Cardiac fibroblast (primary cell): ENCODE measurements around the gene GPR26.

Source experiments
- DNase-seq, 2 donors: peaks; one replicate each; pipeline versions ENCODE4 v3.0.0 to v3.0.0-alpha.2; 2010; ENCODE audit warnings: low read depth in 2 of 2
- H3K4me3 ChIP-seq, 2 donors: replicated peaks in 1 of 2; 1 replicate in 1 of 2; 2 replicates in 1 of 2; pipeline ENCODE4 v1.5.1; 2011; ENCODE audit warnings: low read depth in 2 of 2, low read length in 2 of 2, mild to moderate bottlenecking in 2 of 2, moderate library complexity in 1 of 2
- TF ChIP-seq, protein P1 (sequence below): IDR thresholded peaks from one replicate; pipeline ENCODE4 v1.5.1; 2011; ENCODE audit warnings: low read depth, mild to moderate bottlenecking, low read length, inconsistent platforms

GPR26 gene

DNA sequence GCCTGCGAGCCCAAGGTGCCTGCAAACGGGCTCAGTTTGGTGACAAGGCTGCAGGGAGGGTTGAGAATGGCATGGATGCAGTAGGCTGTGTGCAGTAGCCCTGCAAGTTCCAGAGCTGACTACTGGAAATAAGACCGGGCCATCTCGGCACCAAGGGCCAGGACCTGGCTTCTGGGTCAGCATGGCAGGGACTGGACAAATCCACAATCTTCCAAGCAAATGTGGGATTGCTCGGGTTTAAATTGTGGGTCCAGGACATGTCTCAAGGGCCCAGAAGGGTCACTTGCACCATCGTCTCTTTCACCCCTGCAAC, 78.0 kb downstream of the GPR26 start:
- TF ChIP-seq, protein P1, sequence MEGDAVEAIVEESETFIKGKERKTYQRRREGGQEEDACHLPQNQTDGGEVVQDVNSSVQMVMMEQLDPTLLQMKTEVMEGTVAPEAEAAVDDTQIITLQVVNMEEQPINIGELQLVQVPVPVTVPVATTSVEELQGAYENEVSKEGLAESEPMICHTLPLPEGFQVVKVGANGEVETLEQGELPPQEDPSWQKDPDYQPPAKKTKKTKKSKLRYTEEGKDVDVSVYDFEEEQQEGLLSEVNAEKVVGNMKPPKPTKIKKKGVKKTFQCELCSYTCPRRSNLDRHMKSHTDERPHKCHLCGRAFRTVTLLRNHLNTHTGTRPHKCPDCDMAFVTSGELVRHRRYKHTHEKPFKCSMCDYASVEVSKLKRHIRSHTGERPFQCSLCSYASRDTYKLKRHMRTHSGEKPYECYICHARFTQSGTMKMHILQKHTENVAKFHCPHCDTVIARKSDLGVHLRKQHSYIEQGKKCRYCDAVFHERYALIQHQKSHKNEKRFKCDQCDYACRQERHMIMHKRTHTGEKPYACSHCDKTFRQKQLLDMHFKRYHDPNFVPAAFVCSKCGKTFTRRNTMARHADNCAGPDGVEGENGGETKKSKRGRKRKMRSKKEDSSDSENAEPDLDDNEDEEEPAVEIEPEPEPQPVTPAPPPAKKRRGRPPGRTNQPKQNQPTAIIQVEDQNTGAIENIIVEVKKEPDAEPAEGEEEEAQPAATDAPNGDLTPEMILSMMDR: no peak
- no peak for DNase-seq
- H3K4me3 ChIP-seq: no peak overlapping the region
